Measurements from ENCODE around the gene MAP3K7CL. TPM values are rescaled to one million over a fixed set of nuclear protein-coding genes. Genes with fewer than 3 reads are reported as not detected.

Gene MAP3K7CL
- total RNA-seq, 4 donors from 2014 or later, result 4.0 to 9.8 (median 9.3) TPM; not detected in 1

DNA sequence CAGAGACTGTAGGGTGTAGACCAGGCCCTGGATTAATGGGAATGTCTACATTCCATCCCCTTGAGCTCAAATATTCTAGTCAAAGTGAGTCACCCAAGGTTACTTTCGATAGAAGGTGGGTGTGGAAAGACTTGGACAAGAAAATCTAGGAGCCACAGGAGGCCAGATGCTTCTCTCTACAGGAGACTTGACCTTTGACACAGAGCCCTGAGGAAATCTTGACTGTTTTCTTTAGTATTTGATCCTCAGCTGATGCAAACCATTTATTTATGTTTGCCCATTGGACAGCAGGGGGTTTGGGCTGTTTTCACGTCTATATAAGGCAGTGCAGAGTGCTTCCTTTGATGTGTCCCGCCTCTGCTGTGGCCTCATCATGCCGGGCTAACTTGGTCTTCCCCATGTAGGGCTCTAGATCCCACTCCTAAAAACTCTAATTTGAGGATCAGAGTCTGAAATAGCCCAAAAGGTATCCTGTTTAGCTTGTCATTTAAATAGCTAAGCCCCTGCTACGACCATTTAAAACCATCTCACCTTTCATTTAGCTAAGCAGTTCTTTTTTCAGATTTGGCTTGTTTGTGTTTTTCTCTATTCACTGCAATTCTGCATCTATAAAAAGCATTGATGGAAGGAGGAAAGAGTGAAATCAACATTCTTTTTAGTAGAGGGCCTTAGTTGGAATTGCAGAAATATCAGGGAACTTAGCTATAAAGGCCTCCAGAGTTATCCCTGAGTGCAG lies 15.5 kb upstream of the MAP3K7CL start:
- H3K9me3 ChIP-seq, result no peaks in the 10 kb centered on the region
- H3K4me3 ChIP-seq, result no peak overlapping the region
- H3K4me1 ChIP-seq, result no peaks in the 10 kb centered on the region
- intact Hi-C loops (cut with DNase I; ENCODE audit: low total_unique reads), result no loop called here
- no peak for DNase-seq
- H3K27me3 ChIP-seq, result no peaks in the 10 kb centered on the region
- WGBS, 2 donors (ENCODE audit: low coverage in 1 of 2), result 75 to 90% methylated on average over 2 to 5 of the region's 5 CpGs
- H3K27ac ChIP-seq, result no peak overlapping the region
- no peaks in the 10 kb centered on the region for H3K36me3 ChIP-seq
- in situ Hi-C loops (cut with MboI; ENCODE audit: low pct_ligation_motif_present in 1 of 4, low pct_unique_long_range_greater_than_20kb in 1 of 4, low sequenced_read_pairs in 3 of 4), result loop anchor here in 3 of 4 donors (25.0 kb wide), 1 partner anchor 722 kb away; no protein-coding TSS in a partner anchor
- TF ChIP-seq POLR2A (IDR thresholded peaks at IDR 0.05), result no peak
- TF ChIP-seq, protein P1, sequence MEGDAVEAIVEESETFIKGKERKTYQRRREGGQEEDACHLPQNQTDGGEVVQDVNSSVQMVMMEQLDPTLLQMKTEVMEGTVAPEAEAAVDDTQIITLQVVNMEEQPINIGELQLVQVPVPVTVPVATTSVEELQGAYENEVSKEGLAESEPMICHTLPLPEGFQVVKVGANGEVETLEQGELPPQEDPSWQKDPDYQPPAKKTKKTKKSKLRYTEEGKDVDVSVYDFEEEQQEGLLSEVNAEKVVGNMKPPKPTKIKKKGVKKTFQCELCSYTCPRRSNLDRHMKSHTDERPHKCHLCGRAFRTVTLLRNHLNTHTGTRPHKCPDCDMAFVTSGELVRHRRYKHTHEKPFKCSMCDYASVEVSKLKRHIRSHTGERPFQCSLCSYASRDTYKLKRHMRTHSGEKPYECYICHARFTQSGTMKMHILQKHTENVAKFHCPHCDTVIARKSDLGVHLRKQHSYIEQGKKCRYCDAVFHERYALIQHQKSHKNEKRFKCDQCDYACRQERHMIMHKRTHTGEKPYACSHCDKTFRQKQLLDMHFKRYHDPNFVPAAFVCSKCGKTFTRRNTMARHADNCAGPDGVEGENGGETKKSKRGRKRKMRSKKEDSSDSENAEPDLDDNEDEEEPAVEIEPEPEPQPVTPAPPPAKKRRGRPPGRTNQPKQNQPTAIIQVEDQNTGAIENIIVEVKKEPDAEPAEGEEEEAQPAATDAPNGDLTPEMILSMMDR (IDR thresholded peaks at IDR 0.05), result no peak
- no peak for TF ChIP-seq EP300 (IDR thresholded peaks at IDR 0.05; ENCODE audit: low read depth)
- TF ChIP-seq POLR2AphosphoS5 (IDR thresholded peaks at IDR 0.05), result no peak

DNA sequence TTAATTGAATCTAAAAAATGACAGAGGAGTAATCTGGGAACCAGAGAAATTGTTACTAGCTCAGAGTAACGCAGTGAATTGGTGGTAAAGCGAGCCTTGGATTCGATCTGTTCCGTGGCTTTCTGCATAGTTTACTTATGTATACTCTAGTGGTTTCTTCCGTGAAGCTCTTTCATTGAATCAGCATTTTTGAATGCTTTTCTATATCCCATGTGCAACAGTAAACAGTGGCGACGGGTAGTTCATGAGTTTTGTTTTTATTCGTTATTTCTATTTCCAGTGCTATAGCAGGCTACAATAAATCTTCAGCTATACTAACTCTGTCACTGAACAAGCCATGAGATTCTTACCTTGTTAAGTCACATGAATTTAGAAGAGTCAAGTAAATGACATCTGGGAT lies 14.5 kb upstream of the MAP3K7CL start:
- Histone ChIP-seq H3K4me1 (no peaks in the 10 kb centered on the region), H3K4me3 (no peak overlapping the region), H3K27ac (no peak overlapping the region), H3K9me3 (no peaks in the 10 kb centered on the region), H3K27me3 (no peaks in the 10 kb centered on the region), H3K36me3 (no peaks in the 10 kb centered on the region)
- TF ChIP-seq POLR2AphosphoS5 (IDR thresholded peaks at IDR 0.05) (no peak), POLR2A (IDR thresholded peaks at IDR 0.05) (no peak), EP300 (IDR thresholded peaks at IDR 0.05; ENCODE audit: low read depth) (no peak)
- TF ChIP-seq, protein P1 (IDR thresholded peaks at IDR 0.05), result no peak
- no peak for DNase-seq
- intact Hi-C loops (cut with DNase I; ENCODE audit: low total_unique reads) (no loop called here), in situ Hi-C loops (cut with MboI; ENCODE audit: low pct_ligation_motif_present in 1 of 4, low pct_unique_long_range_greater_than_20kb in 1 of 4, low sequenced_read_pairs in 3 of 4) (loop anchor here in 3 of 4 donors (25.0 kb wide), 1 partner anchor 721 kb away; no protein-coding TSS in a partner anchor)
- 77 to 87% methylated on average over 8 of the region's 8 CpGs for WGBS, 2 donors (ENCODE audit: low coverage in 1 of 2)

DNA sequence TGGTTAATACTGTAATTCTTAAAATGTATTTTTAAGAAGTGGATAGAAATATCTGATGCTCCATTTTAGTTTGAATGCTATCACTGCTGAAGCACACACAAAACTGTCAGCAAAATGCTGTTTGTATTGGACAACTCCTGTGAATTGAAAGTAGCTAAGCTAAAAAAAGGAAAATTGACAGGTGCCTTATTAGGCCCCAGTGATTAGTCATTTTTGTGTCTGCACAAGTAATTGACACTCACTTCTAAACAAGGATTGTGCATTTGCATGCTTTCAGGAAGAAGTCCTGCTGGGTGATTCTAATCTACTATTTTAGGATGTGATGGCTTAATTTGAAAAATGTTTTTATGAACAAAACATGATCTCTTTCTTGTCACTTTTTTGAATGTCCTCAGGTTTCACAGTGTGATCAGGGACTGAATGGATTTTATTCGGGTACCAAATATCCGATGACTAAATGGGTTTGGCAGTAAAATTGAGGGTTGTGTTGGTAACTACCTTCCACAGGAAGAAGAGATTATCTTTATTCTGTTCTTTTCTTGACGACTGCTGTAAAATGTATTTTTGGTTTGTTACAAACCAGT lies 13.0 kb upstream of the MAP3K7CL start:
- no peak overlapping the region for H3K4me3 ChIP-seq
- no peaks in the 10 kb centered on the region for H3K4me1 ChIP-seq
- TF ChIP-seq EP300 (IDR thresholded peaks at IDR 0.05; ENCODE audit: low read depth) (no peak), POLR2A (IDR thresholded peaks at IDR 0.05) (no peak), POLR2AphosphoS5 (IDR thresholded peaks at IDR 0.05) (no peak)
- TF ChIP-seq, protein P1 (IDR thresholded peaks at IDR 0.05), result no peak
- no peaks in the 10 kb centered on the region for H3K9me3 ChIP-seq
- 74 to 76% methylated on average over 3 of the region's 3 CpGs for WGBS, 2 donors (ENCODE audit: low coverage in 1 of 2)
- H3K27ac ChIP-seq, result no peak overlapping the region
- no peak for DNase-seq
- in situ Hi-C loops (cut with MboI; ENCODE audit: low pct_ligation_motif_present in 1 of 4, low pct_unique_long_range_greater_than_20kb in 1 of 4, low sequenced_read_pairs in 3 of 4), result loop anchor here in 3 of 4 donors (25.0 kb wide), 1 partner anchor 720 kb away; no protein-coding TSS in a partner anchor
- intact Hi-C loops (cut with DNase I; ENCODE audit: low total_unique reads), result no loop called here
- H3K27me3 ChIP-seq, result no peaks in the 10 kb centered on the region
- no peaks in the 10 kb centered on the region for H3K36me3 ChIP-seq

DNA sequence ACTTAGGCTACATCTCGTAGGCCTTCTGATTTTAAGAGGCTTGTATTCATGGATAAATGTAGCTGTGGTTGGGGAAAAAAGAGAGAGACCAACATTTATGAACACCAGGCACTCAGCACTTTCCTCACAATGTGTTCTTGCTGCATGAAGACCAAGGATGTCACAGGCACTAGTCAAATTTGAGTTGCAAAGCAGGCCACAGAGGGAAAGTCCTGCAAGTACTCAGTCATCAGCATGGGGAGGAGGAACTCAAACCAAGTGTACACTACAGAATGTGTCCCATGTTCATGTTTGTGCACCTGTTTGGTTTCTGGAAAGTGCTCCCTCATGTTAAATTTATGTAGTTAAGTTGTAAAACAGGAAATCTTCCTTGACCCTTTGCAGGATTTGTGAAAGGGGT lies 8.7 kb upstream of the MAP3K7CL start:
- Histone ChIP-seq H3K4me3 (no peak overlapping the region), H3K36me3 (no peaks in the 10 kb centered on the region), H3K27ac (no peak overlapping the region), H3K9me3 (no peaks in the 10 kb centered on the region), H3K4me1 (no peaks in the 10 kb centered on the region), H3K27me3 (no peaks in the 10 kb centered on the region)
- 74 to 100% methylated on average over 1 of the region's 1 CpG for WGBS, 2 donors (ENCODE audit: low coverage in 1 of 2)
- no peak for DNase-seq
- in situ Hi-C loops (cut with MboI; ENCODE audit: low pct_ligation_motif_present in 1 of 4, low pct_unique_long_range_greater_than_20kb in 1 of 4, low sequenced_read_pairs in 3 of 4) (loop anchor here in 3 of 4 donors (25.0 kb wide), 1 partner anchor 716 kb away; no protein-coding TSS in a partner anchor), intact Hi-C loops (cut with DNase I; ENCODE audit: low total_unique reads) (no loop called here)
- TF ChIP-seq, protein P1 (IDR thresholded peaks at IDR 0.05), result no peak
- no peak for TF ChIP-seq EP300 (IDR thresholded peaks at IDR 0.05; ENCODE audit: low read depth)
- no peak for TF ChIP-seq POLR2AphosphoS5 (IDR thresholded peaks at IDR 0.05)
- TF ChIP-seq POLR2A (IDR thresholded peaks at IDR 0.05), result no peak

Measured in transverse colon (tissue), 4 donors.